Limb (tissue), 2 donors: ENCODE data around the gene SLC26A4.

Experiments used
- DNase-seq, 2 donors: peaks; one replicate each; pipeline ENCODE4 v3.0.0-alpha.2; 2016; ENCODE audit errors: extremely low spot score in 2 of 2

The SLC26A4 gene

GRCh38 chr7:107659666-107660065 lies 962 bp upstream of the SLC26A4 start:
- no peak for DNase-seq

- peak in 1 of 2 donors; percentile 74 for DNase-seq
These were observed 645 bp downstream of the SLC26A4 start for GRCh38 chr7:107661081-107661864.

GRCh38 chr7:107661865-107662379 lies 1.3 kb downstream of the SLC26A4 start:
- DNase-seq, result no peak

DNA sequence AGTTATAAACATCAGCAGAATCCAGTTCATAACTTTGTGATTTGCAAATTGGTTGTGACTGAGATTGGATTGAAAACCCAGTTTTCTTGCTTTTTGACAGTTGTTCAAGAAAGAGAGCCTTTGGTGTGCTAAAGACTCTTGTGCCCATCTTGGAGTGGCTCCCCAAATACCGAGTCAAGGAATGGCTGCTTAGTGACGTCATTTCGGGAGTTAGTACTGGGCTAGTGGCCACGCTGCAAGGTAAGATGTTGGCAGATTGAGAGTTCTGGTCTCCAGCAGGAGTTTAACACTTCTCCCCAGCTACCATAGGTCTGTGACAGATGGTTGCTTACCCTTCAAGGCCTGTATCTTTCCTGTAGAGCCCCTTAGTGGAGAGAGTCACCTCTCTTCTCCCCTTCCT lies 2.6 kb downstream of the SLC26A4 start:
- no peak for DNase-seq

DNA sequence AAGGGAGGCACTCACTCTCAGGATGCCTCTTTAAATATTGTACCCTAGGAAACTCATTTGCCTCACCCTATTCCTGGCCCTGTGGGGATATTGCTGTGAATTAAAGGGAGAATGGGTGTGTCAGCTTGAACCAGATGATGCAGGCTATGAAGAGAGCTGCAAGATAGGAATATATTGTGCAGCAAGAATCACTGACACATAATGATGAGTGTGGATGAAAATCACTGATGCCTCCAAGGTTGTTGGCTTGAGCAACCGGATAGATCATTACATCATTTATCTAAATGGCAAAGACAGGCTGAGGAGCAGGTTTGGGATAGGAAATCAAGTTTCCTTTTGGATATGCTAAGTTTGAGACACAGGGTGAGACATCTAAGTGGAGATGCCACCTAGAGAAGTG lies 6.2 kb downstream of the SLC26A4 start:
- no peak for DNase-seq

DNA sequence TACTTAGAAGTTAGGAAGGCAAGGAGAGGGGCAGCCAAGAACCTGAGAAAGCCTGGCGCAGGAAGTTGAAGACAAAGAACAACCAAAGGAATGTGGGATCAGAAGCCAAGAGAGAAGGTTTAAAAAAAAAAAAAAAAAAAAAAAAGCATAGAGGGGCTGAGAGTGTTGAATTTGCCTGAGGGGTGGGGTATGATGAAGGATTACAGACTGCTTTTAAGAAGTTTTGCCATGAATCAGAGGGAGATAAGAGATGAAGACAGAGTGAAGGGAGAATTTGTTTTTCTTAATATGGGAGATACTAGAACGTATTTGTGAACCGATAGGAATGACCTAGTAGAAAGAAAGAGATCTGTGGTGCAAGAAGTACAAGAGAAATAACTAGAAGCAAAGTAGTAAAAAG lies 6.7 kb downstream of the SLC26A4 start:
- no peak for DNase-seq

- no peak for DNase-seq
These were observed 7.7 kb downstream of the SLC26A4 start for GRCh38 chr7:107668296-107668695.

- DNase-seq, result no peak
These were observed 11.6 kb downstream of the SLC26A4 start for GRCh38 chr7:107672183-107672582.

DNA sequence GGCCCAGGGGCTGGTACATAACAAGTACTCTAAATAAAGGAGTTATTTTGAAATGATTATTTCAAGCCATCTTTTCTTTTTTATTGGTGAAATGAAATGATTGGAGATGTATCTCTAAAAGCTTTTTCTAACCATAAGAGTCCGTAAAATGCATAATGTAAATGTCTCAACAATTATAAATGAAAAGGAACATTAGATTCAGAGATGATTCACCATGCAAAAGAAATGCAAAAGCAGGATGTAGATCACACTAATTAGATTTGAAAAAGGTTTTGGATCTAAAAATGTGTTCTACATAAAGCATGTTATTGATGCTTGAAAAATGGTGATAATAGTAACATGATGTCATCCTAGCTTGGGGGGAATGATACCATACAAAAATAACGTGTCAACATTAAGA lies 15.6 kb downstream of the SLC26A4 start:
- DNase-seq, result no peak

DNA sequence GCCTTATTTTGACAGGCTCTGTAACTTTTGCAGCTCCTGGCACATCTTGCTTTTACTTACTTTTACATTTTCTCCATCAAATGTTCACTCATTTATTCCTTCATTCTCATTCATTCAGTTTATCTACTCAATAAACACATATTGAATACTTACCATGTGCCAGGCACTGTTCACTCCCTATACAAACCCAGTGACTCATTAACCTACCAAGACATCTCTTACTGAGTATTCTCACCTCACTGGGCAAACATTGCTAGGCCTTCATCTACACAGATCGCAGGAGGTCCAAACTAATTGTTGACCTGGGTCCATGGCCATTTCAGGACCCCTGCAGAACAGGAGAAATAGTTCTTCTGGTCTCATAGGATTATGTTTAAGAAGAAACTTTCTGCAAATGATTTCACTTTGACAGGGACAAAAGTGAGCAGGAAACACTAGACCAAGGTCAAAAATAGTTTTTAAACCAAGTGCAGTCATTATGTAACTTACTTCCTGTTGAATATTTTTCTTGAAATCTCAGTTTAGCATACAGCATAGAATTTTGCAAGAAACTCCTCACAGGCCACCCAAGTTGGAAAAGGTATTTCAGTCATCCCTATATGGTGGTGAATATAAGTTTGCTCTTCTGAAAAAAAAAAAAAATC lies 17.6 kb downstream of the SLC26A4 start:
- no peak for DNase-seq

GRCh38 chr7:107680478-107680877 lies 19.9 kb downstream of the SLC26A4 start:
- DNase-seq, result no peak

- no peak for DNase-seq
These were observed 22.3 kb downstream of the SLC26A4 start for GRCh38 chr7:107682886-107683285.

GRCh38 chr7:107684287-107684686 lies 23.7 kb downstream of the SLC26A4 start:
- no peak for DNase-seq

GRCh38 chr7:107684947-107685463 lies 24.4 kb downstream of the SLC26A4 start:
- DNase-seq, result no peak

- no peak for DNase-seq
These were observed 26.3 kb downstream of the SLC26A4 start for GRCh38 chr7:107686816-107687387.

DNA sequence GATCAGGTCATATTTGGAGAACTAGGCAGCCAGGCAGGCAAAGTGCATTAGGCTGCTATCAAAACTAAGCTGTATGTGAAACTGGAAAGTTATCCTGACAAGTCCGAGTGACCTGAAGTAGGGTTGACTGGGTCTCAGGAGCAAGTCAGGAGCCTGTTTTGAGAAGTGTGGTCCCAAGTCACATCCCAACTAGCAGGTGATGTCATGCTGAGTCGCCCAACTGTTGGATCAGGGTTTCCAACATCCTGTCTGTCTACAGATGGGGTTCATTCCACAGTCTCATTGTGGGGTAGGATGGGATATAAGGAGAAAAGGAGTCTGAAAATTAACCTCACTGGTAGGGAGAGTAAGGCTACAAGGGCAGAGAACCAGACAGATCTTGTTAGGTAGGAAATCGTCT lies 27.0 kb downstream of the SLC26A4 start:
- no peak for DNase-seq

DNA sequence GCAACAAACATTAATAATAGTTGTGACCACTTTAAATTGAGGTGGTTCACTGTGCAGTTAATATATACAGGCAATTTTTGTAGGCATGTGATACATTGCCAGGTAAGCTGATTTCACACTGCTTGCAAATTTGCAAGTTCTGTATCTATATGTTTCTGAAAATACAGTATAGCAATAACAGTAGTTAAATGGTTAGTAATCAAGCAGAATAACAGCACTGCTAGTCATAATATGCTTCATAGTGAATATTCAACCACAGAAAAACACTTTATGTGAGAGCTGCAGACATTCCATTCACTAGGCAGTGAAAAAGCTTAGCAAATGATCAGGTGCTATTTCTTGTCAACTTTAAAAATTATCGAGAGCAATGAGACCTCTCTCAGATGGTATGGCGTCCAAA lies 28.9 kb downstream of the SLC26A4 start:
- no peak for DNase-seq

DNA sequence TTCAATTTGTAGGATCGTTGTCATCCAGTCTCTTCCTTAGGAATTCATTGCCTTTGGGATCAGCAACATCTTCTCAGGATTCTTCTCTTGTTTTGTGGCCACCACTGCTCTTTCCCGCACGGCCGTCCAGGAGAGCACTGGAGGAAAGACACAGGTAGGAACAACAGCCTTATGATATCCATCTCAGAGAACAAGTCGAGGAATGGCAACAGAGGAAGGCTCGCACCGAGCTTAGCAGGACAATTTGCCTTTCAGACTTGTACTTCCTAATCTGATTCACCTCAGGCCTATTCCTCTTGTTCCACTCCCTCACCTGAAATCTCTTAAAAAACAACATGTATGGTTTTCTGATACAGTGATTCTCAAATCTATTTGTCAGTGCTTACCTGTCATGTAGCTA lies 29.5 kb downstream of the SLC26A4 start:
- no peak for DNase-seq

GRCh38 chr7:107690611-107691010 lies 30.0 kb downstream of the SLC26A4 start:
- no peak for DNase-seq

DNA sequence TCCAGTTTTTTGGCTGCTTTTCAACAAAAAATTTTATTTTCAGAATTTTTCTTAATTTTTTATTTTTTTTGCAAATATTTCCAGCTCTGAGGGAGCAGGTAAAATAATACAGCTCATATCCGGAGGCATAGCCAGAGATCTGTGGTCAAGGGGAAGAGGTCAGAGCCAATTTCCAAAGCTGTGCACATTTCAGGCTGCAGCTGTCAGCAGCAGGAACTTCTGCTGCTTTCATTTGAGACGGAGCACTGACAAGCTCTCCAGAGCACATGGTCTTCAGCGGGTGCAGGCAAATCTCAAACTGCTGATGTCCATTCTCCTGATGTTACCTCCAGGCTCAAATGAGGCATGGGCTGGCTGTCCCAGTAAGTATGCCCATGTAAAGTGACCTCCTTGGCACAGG lies 31.1 kb downstream of the SLC26A4 start:
- DNase-seq, result peak in 1 of 2 donors; percentile 32

DNA sequence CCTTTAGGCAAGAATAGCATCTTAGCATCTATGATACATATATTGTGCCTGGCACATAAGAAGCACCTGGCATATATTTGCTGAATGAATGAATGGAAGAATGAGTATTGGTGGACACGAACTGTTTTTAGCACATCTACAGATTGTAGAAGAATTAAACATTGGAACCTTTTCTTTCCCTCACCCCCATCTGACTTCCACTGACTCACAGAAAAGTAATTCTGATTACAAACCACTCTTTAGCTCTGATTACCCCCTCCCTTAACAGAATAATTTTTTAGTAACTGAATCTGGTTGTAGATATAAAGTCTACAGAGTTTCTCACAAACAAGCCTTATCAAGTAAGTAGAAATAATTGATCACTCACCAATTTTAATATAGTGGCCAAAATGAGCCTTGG lies 31.9 kb downstream of the SLC26A4 start:
- DNase-seq, result no peak

GRCh38 chr7:107693396-107693795 lies 32.8 kb downstream of the SLC26A4 start:
- no peak for DNase-seq
